Left lung (tissue), 10 donors: ENCODE results near the gene SERPINB1. TPM values are rescaled to one million over a fixed set of nuclear protein-coding genes. Genes with fewer than 3 reads are reported as not detected.
"Not testable (repeated sequence)": the region's sequence is repeated elsewhere in the genome, so short reads cannot be mapped to it uniquely, and the experiment has no call there.

Experiments used
- ATAC-seq: fragments of 200-7000 bp; cut with Tn5 transposase; one replicate; pipeline ENCODE4 v1.9.1; 2020; ENCODE audit warnings: moderate library complexity
- DNase-seq, 4 donors: peaks; one replicate each; pipeline ENCODE4 v3.0.0-alpha.2; 2013 to 2020
- H3K27ac ChIP-seq, 2 donors: fragments of 200-600 bp; sonication (generic) in 1 of 2; one replicate each; pipeline versions ENCODE4 v1.5.0 to v1.8.0; 2020 to 2021
- H3K27me3 ChIP-seq, 2 donors: fragments of 200-600 bp; sonication (generic) in 1 of 2; one replicate each; pipeline versions ENCODE4 v1.5.0 to v1.8.0; 2020 to 2021
- H3K36me3 ChIP-seq, 2 donors: fragments of 200-600 bp; sonication (generic) in 1 of 2; one replicate each; pipeline versions ENCODE4 v1.5.0 to v1.8.0; 2020 to 2021
- H3K4me1 ChIP-seq, 2 donors: fragments of 200-600 bp; one replicate each; pipeline ENCODE4 v1.8.0; 2021
- H3K4me3 ChIP-seq, 2 donors: fragments of 200-600 bp; sonication (generic) in 1 of 2; one replicate each; pipeline versions ENCODE4 v1.5.0 to v1.8.0; 2020 to 2021; ENCODE audit warnings: mild to moderate bottlenecking in 1 of 2
- H3K9me3 ChIP-seq, 2 donors: fragments of 200-600 bp; sonication (generic) in 1 of 2; one replicate each; pipeline versions ENCODE4 v1.5.0 to v1.8.0; 2020 to 2021
- intact Hi-C, 2 donors: fragments of 100-400 bp; cut with DNase I; formaldehyde crosslinking; loops; one replicate each; pipeline versions ENCODE4 v1.11.2 to v1.14.2; 2022
- polyA plus RNA-seq, 6 donors: library from polyadenylated mRNA; unstranded; fragments of 120-200 nt; gene quantifications; one replicate each; pipeline ENCODE4 v1.2.1, GENCODE V29; 2013; ENCODE audit not compliant: insufficient read length in 6 of 6
- total RNA-seq, 2 donors: library from RNA; stranded (reverse); fragmentation: NEBNext Ultra II Directional; extraction: Animal tissue kit (Norgen Biotek cat#: 25700); gene quantifications; one replicate each; pipeline ENCODE4 v1.2.1, GENCODE V29; 2021
- TF ChIP-seq, protein P1 (sequence below), 2 donors: fragments of 200-600 bp; sonication (generic) in 1 of 2; IDR thresholded peaks; one replicate each; pipeline versions ENCODE4 v1.5.0 to v1.8.0; 2021; ENCODE audit warnings: antibody characterized with exemption in 2 of 2
- donor health status: DM: no; HTN: yes; CAD: no.
- donor health status: DM: no; HTN: no; CAD: no.

Gene SERPINB1
- total and polyA plus RNA-seq, 8 donors = 26.8 to 121 (median 30.5) TPM

DNA sequence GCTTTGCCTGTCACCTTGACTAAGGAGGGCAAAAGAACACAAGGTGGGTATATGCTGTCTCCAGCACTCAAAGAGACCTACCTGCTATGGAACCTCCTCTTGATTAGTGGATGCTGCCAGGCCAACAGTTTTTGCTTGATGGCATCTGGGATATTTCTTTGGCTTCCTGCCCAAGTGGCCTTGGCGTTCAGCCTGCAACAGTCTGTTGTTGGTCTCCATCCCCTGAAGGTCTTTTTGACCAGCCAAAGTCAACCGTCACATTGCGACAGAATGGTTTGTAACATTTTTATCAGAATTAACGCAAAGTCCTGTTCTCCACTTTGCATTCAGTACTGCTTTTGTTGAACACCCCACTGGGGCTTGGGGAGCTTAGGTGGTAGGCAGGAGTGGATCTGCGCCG, 37.1 kb downstream of the SERPINB1 start:
- Histone ChIP-seq H3K27ac (no peak overlapping the region), H3K9me3 (no peaks in the 10 kb centered on the region), H3K36me3 (no peaks in the 10 kb centered on the region), H3K4me1 (peaks cover 3 to 51% of the 10 kb centered on the region in 2 donors), H3K27me3 (no peaks in the 10 kb centered on the region), H3K4me3 (no peak overlapping the region)
- intact Hi-C loops = no loop called here
- ATAC-seq (no peak), DNase-seq (no peak)
- TF ChIP-seq, protein P1, sequence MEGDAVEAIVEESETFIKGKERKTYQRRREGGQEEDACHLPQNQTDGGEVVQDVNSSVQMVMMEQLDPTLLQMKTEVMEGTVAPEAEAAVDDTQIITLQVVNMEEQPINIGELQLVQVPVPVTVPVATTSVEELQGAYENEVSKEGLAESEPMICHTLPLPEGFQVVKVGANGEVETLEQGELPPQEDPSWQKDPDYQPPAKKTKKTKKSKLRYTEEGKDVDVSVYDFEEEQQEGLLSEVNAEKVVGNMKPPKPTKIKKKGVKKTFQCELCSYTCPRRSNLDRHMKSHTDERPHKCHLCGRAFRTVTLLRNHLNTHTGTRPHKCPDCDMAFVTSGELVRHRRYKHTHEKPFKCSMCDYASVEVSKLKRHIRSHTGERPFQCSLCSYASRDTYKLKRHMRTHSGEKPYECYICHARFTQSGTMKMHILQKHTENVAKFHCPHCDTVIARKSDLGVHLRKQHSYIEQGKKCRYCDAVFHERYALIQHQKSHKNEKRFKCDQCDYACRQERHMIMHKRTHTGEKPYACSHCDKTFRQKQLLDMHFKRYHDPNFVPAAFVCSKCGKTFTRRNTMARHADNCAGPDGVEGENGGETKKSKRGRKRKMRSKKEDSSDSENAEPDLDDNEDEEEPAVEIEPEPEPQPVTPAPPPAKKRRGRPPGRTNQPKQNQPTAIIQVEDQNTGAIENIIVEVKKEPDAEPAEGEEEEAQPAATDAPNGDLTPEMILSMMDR (IDR thresholded peaks at IDR 0.05) = no peak

DNA sequence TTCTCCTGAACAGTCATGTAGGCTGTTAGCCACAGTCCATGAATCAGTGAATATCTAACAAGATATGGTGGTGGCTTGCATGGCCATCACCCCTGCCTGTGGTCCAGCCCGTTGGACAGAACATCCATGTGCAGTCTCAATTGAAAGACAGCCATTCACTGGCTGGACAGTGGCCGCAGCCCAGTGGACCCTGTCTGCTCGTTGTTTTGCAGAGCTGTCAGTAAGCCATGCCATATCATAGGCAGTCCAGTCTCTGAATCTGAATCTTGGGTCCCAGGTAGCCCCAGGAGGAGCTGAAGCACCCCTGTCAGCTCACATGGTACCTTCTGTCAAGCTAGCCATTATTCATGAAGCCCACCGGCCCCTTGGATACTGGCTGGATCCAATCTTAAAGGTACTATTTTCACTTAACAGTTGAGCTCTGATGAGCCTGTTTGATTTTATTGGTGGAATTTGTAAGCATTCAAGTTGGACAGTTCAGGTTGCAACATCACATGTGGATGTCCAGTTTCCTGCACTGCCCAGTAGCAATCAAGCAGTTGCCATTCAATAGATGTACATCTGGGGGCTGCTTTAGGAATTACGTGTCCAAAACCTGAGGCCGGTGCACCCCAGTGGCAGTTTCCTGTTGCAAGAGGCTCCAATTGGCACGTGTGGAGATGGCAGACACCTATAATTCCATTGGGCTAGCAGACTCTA, 37.8 kb downstream of the SERPINB1 start:
- TF ChIP-seq, protein P1 (IDR thresholded peaks at IDR 0.05) = no peak
- intact Hi-C loops = no loop called here
- ATAC-seq = no peak

DNA sequence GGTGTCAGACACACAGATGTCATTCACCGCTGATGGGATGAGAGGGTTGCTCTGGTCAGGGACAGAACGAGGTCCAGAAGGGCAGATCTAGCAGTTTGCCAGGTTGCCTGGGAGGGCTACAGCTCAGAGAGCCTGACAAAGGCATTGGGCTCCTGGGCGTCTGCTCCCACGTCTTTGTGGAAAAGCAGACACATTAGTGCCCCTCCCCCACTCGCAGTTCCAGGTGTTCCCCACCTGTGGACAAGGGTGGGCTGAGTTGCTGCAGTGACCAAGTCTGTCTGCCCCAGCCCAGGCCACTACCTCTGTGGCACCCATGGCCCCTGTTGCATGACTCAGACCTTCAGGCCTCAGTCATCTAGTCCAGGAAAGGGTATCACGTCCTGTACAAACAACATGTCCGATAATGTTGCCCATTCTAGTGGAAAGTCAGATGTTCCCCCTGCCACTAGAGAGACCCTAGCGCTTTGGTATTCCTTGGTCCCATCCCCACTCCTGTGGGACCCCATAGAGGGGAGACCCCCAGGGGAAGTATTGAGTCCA, 39.1 kb downstream of the SERPINB1 start:
- TF ChIP-seq, protein P1 (IDR thresholded peaks at IDR 0.05) = no peak
- no peak overlapping the region for H3K27ac ChIP-seq
- H3K27me3 ChIP-seq = no peaks in the 10 kb centered on the region
- H3K36me3 ChIP-seq = no peaks in the 10 kb centered on the region
- DNase-seq = no peak
- H3K4me1 ChIP-seq = peaks cover 3 to 46% of the 10 kb centered on the region in 2 donors
- H3K9me3 ChIP-seq = no peaks in the 10 kb centered on the region
- intact Hi-C loops = no loop called here
- no peak overlapping the region for H3K4me3 ChIP-seq
- ATAC-seq = no peak

More for the DNA sequence above, 37.8 kb downstream of the SERPINB1 start:
- Histone ChIP-seq H3K9me3 (no peaks in the 10 kb centered on the region), H3K36me3 (no peaks in the 10 kb centered on the region), H3K4me3 (no peak overlapping the region), H3K4me1 (peaks cover 3 to 53% of the 10 kb centered on the region in 2 donors), H3K27ac (no peak overlapping the region), H3K27me3 (no peaks in the 10 kb centered on the region)
- DNase-seq = no peak

DNA sequence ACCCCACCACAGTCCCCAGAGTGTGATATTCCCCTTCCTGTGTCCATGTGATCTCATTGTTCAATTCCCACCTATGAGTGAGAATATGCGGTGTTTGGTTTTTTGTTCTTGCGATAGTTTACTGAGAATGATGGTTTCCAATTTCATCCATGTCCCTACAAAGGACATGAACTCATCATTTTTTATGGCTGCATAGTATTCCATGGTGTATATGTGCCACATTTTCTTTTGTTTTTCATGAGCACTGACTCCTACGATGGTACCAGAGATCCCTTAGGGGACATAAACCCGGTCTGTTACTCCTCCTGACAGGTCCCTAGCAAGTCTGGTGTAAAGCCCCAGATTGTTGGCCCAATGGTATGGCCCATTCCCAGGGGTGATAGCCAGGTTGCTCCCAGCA, 40.0 kb downstream of the SERPINB1 start:
- H3K4me1 ChIP-seq = peaks cover 0 to 46% of the 10 kb centered on the region in 2 donors
- H3K27ac ChIP-seq, H3K4me3 ChIP-seq, H3K9me3 ChIP-seq, DNase-seq, H3K36me3 ChIP-seq, intact Hi-C loops, ATAC-seq, H3K27me3 ChIP-seq: not testable (repeated sequence)

DNA sequence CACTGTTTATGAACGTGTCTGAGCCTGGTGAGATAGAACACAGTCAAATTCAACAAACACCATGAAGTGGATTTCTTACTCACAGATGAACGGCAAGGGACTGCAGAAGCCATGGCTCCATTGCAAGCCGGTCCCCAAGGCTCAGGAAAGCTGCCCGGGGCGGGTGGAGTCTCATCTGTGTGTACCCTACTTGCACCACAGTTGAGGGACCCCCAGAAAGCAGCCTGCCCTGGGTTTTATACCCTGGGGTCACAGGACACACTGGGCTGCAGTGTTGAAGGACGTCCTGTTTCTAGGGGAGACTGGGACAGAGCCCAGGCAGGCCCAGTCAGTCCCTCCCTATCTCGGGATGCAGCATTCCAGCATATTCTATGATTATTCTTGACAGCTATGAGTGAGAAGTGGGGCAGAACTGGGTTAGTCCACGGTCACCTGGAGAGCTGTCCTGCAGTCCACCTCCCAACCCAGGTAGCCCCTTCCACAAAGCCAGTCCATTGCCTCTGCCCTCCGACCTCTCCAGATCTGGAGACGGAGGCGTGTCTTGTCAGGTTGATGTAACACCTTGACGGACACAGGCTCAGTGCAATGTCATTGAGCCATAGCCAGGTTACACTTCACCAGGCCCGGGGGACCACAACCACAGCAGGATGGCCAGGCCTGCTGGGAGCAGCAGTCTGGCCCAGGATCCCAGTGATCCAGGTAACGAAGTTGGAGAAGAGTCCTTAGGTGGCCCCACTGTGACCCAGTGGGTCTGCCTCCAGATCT, 40.9 kb downstream of the SERPINB1 start:
- H3K27me3 ChIP-seq = no peaks in the 10 kb centered on the region
- H3K9me3 ChIP-seq = no peaks in the 10 kb centered on the region
- TF ChIP-seq, protein P1 (IDR thresholded peaks at IDR 0.05) = no peak
- no peak overlapping the region for H3K27ac ChIP-seq
- ATAC-seq = no peak
- intact Hi-C loops = no loop called here
- H3K4me1 ChIP-seq = peaks cover 0 to 50% of the 10 kb centered on the region in 2 donors
- no peak overlapping the region for H3K4me3 ChIP-seq
- no peaks in the 10 kb centered on the region for H3K36me3 ChIP-seq
- no peak for DNase-seq
